SH-SY5Y (cell line): ENCODE measurements around the gene STX12.

ENCODE experiments used
- GATA2 ChIP-seq: IDR thresholded peaks from 2 replicates; pipeline ENCODE4 v1.6.1; 2011; ENCODE audit warnings: mild to moderate bottlenecking, low read depth, low read length
- GATA3 ChIP-seq: IDR thresholded peaks from 2 replicates; pipeline ENCODE4 v1.6.1; 2011; ENCODE audit warnings: low read depth, mild to moderate bottlenecking, low read length, moderate library complexity

GRCh38 chr1:27760426-27760825, 12.6 kb upstream of the STX12 start:
- no peak for TF ChIP-seq GATA3
- no peak for TF ChIP-seq GATA2
